KMS-11 (cell line): ENCODE data around the gene WDR73.

Experiments
- H2AFZ ChIP-seq: fragments of 200-600 bp; sonication (generic); 2 replicates; pipeline ENCODE4 v1.6.1; 2016; ENCODE audit warnings: antibody characterized with exemption, mixed run types, low read depth
- H3K27ac ChIP-seq: fragments of 200-600 bp; sonication (generic); 2 replicates; pipeline ENCODE4 v1.6.1; 2016; ENCODE audit warnings: mild to moderate bottlenecking, mixed run types
- H3K27me3 ChIP-seq: fragments of 200-600 bp; sonication (generic); 2 replicates; pipeline ENCODE4 v1.6.1; 2017; ENCODE audit warnings: mild to moderate bottlenecking, low read depth, mixed run types, moderate library complexity; ENCODE audit not compliant: insufficient read depth
- H3K36me3 ChIP-seq: fragments of 200-600 bp; sonication (generic); 2 replicates; pipeline ENCODE4 v1.6.1; 2017; ENCODE audit warnings: mild to moderate bottlenecking, mixed run types; ENCODE audit not compliant: insufficient read depth
- H3K4me1 ChIP-seq: fragments of 200-600 bp; sonication (generic); 2 replicates; pipeline ENCODE4 v1.6.1; 2016; ENCODE audit warnings: mild to moderate bottlenecking, low read depth, mixed run types; ENCODE audit not compliant: poor library complexity, severe bottlenecking
- H3K4me2 ChIP-seq: fragments of 200-600 bp; sonication (generic); 2 replicates; pipeline ENCODE4 v1.7.0; 2016; ENCODE audit warnings: mild to moderate bottlenecking, mixed run types
- H3K4me3 ChIP-seq: fragments of 200-600 bp; sonication (generic); IDR thresholded peaks from 2 replicates; pipeline ENCODE4 v1.6.1; 2017; ENCODE audit warnings: low read depth, low read length, mixed read lengths; ENCODE audit not compliant: insufficient read depth
- H3K79me2 ChIP-seq: fragments of 200-600 bp; sonication (generic); 2 replicates; pipeline ENCODE4 v1.6.1; 2016; ENCODE audit warnings: low read depth, mixed run types; ENCODE audit not compliant: insufficient read depth
- H3K9ac ChIP-seq: fragments of 200-600 bp; sonication (generic); 2 replicates; pipeline ENCODE4 v1.6.1; 2016; ENCODE audit warnings: mild to moderate bottlenecking, mixed run types
- H4K20me1 ChIP-seq: fragments of 200-600 bp; sonication (generic); 2 replicates; pipeline ENCODE4 v1.6.1; 2016; ENCODE audit warnings: mild to moderate bottlenecking, mixed run types; ENCODE audit not compliant: insufficient read depth
- TF ChIP-seq, protein P1 (sequence below): fragments of 200-600 bp; sonication (generic); conservative IDR thresholded peaks from 2 replicates; pipeline ENCODE4 v1.6.1; 2017; ENCODE audit warnings: low read depth, mild to moderate bottlenecking, antibody characterized with exemption, low read length, moderate library complexity, mixed read lengths

The WDR73 gene

GRCh38 chr15:84599906-84600305 lies 54.2 kb downstream of the WDR73 start:
- Histone ChIP-seq H2AFZ (no peak overlapping the region), H4K20me1 (no peaks in the 10 kb centered on the region), H3K27ac (no peak overlapping the region), H3K36me3 (no peaks in the 10 kb centered on the region), H3K4me1 (peaks cover 29% of the 10 kb centered on the region), H3K27me3 (no peaks in the 10 kb centered on the region), H3K4me3 (no peak overlapping the region), H3K79me2 (no peaks in the 10 kb centered on the region), H3K9ac (no peak overlapping the region), H3K4me2 (0 out of 2 replicates have a peak overlapping the region, but pooled peaks have one; percentile 15)
- TF ChIP-seq, protein P1, sequence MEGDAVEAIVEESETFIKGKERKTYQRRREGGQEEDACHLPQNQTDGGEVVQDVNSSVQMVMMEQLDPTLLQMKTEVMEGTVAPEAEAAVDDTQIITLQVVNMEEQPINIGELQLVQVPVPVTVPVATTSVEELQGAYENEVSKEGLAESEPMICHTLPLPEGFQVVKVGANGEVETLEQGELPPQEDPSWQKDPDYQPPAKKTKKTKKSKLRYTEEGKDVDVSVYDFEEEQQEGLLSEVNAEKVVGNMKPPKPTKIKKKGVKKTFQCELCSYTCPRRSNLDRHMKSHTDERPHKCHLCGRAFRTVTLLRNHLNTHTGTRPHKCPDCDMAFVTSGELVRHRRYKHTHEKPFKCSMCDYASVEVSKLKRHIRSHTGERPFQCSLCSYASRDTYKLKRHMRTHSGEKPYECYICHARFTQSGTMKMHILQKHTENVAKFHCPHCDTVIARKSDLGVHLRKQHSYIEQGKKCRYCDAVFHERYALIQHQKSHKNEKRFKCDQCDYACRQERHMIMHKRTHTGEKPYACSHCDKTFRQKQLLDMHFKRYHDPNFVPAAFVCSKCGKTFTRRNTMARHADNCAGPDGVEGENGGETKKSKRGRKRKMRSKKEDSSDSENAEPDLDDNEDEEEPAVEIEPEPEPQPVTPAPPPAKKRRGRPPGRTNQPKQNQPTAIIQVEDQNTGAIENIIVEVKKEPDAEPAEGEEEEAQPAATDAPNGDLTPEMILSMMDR, result no peak

DNA sequence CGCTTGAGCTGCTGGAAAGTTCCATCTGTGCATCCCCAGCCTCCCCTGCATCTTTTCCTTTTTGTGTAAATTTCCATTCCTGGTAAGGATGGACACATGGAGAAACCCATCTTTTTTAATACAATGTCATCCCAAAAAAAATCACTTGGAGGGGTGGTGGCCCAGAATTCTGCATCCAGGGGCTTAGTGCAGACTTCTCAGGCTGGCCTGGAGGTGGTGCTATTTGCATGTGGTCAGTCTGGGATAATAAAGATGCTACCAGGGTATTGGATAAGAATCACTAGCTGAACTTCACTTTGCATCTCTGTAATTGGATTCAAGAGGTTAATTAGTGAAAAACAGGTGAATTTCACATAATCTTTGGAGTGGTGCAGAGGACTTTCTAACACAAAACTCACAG lies 55.1 kb downstream of the WDR73 start:
- TF ChIP-seq, protein P1, result peak; percentile 75
- peak overlapping the region; percentile 34; the same call in 1 of the 2 replicates for H3K4me2 ChIP-seq
- H3K27me3 ChIP-seq, result no peaks in the 10 kb centered on the region
- H3K36me3 ChIP-seq, result no peaks in the 10 kb centered on the region
- no peaks in the 10 kb centered on the region for H4K20me1 ChIP-seq
- no peak overlapping the region for H3K4me3 ChIP-seq
- H3K79me2 ChIP-seq, result no peaks in the 10 kb centered on the region
- H3K27ac ChIP-seq, result no peak overlapping the region
- no peak overlapping the region for H3K9ac ChIP-seq
- no peak overlapping the region for H2AFZ ChIP-seq
- H3K4me1 ChIP-seq, result peaks cover 29% of the 10 kb centered on the region

DNA sequence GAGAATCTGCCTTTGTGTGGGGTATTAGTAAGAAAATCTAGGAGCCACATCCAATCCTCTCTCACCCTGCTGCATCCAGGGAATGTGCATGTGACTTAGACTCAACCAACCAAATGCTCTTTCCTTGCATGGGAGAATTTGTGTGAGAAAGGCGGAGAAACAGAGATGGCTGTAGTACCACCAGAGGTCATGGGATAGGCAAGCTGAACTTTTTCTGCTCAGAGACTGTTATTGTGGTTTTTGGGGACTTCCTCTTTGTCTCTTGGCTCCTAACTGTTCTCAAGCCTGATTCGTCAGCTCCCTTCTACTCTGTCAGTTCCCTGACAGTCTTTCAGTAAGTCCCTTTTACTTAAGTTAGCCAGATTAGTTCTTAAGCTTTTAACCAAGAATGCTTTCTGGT lies 55.8 kb downstream of the WDR73 start:
- no peak overlapping the region for H3K27ac ChIP-seq
- H3K4me3 ChIP-seq, result no peak overlapping the region
- no peak overlapping the region for H3K9ac ChIP-seq
- TF ChIP-seq, protein P1, result no peak
- H2AFZ ChIP-seq, result peak overlapping the region; percentile 31; the same call in 1 of the 2 replicates
- no peaks in the 10 kb centered on the region for H4K20me1 ChIP-seq
- H3K4me2 ChIP-seq, result peak overlapping the region; percentile 34
- H3K27me3 ChIP-seq, result no peaks in the 10 kb centered on the region
- no peaks in the 10 kb centered on the region for H3K79me2 ChIP-seq
- H3K4me1 ChIP-seq, result peaks cover 29% of the 10 kb centered on the region
- no peaks in the 10 kb centered on the region for H3K36me3 ChIP-seq

- H4K20me1 ChIP-seq, result no peaks in the 10 kb centered on the region
- no peak overlapping the region for H2AFZ ChIP-seq
- H3K4me1 ChIP-seq, result peaks cover 29% of the 10 kb centered on the region
- H3K27ac ChIP-seq, result no peak overlapping the region
- no peak overlapping the region for H3K4me3 ChIP-seq
- H3K79me2 ChIP-seq, result no peaks in the 10 kb centered on the region
- no peak overlapping the region for H3K9ac ChIP-seq
- H3K27me3 ChIP-seq, result no peaks in the 10 kb centered on the region
- H3K36me3 ChIP-seq, result no peaks in the 10 kb centered on the region
- no peak overlapping the region for H3K4me2 ChIP-seq
- TF ChIP-seq, protein P1, result no peak
These were observed 56.8 kb downstream of the WDR73 start for GRCh38 chr15:84597296-84597695.
